ENCODE data around the gene GSE1. TPM values are rescaled to one million over a fixed set of nuclear protein-coding genes. Genes with fewer than 3 reads are reported as not detected.

Gene GSE1
- total RNA-seq, 1 experiment from 2014 or later = 90.2 TPM

- Histone ChIP-seq H3K9me3 (ENCODE audit: control insufficient read depth in 1 of 2, insufficient read depth in 1 of 2, low read depth in 1 of 2, low read length in 2 of 2) (peaks cover 6% of the 10 kb centered on the region in 2 experiments; a peak in 2 of 4 replicates), H3K27ac (ENCODE audit: low read depth, low read length) (no peak overlapping the region), H3K9me2 (ENCODE audit: insufficient read depth) (no peaks in the 10 kb centered on the region), H3K27me3 (ENCODE audit: insufficient read depth, low read length) (no peaks in the 10 kb centered on the region), H3K79me2 (ENCODE audit: insufficient read depth, low read length) (no peaks in the 10 kb centered on the region), H3K36me3 (ENCODE audit: control insufficient read depth in 1 of 2, insufficient read depth in 2 of 2, low read length in 2 of 2) (peaks cover 0 to 16% of the 10 kb centered on the region in 2 experiments; a peak in 1 of 4 replicates), H3K4me1 (ENCODE audit: control insufficient read depth in 1 of 2, insufficient read depth in 2 of 2, low read length in 2 of 2) (no peaks in the 10 kb centered on the region), H3K4me3 (replicated peaks in 1 of 2; ENCODE audit: low read depth in 1 of 2, low read length in 2 of 2) (no peak overlapping the region), H3K4me2 (ENCODE audit: low read length) (no peak overlapping the region), H2AFZ (ENCODE audit: low read depth, low read length, poor library complexity, severe bottlenecking) (no peak overlapping the region), H3K9ac (ENCODE audit: low read length) (no peak overlapping the region), H4K20me1 (ENCODE audit: insufficient read depth) (no peaks in the 10 kb centered on the region)
- RAD21 ChIA-PET (ENCODE audit: low non-redundant PET in 1 of 2, low total read pairs in 2 of 2, uncharacterized antibody in 2 of 2, unreplicated experiment in 2 of 2) = no interaction called here
- no peak for TF ChIP-seq TCF7L2 (IDR thresholded peaks at IDR 0.05; ENCODE audit: borderline replicate concordance, extremely low read depth, insufficient read depth, insufficient read length)
- TF ChIP-seq RAD21 (IDR thresholded peaks at IDR 0.05; ENCODE audit: low read depth) = no peak
- DNase-seq (ENCODE audit: low read depth, low spot score) (no peak), ATAC-seq (no peak)
- CTCF ChIA-PET = interaction anchor here (1.5 kb wide), 1 partner anchor 35 kb away, joined by 4 read pairs; no protein-coding TSS in a partner anchor
- POLR2A ChIA-PET = no interaction called here
- BruUV-seq (replicated peaks) = no TSS peak
- intact Hi-C loops (cut with micrococcal nuclease) = no loop called here
Observed at GRCh38 chr16:85710732-85711131, 97.6 kb downstream of the GSE1 start.

- ATAC-seq (no peak), DNase-seq (ENCODE audit: low read depth, low spot score) (no peak)
- TF ChIP-seq ELF1 (IDR thresholded peaks at IDR 0.05; ENCODE audit: borderline replicate concordance, low read depth) (no peak), CBX3 (IDR thresholded peaks at IDR 0.05; ENCODE audit: low read depth) (0 out of 2 replicates have a peak, but pooled peaks have one; percentile 33)
- Histone ChIP-seq H3K9me2 (ENCODE audit: insufficient read depth) (no peaks in the 10 kb centered on the region), H3K4me3 (replicated peaks in 1 of 2; ENCODE audit: low read depth in 1 of 2, low read length in 2 of 2) (no peak overlapping the region), H3K27ac (ENCODE audit: low read depth, low read length) (no peak overlapping the region), H3K9ac (ENCODE audit: low read length) (no peak overlapping the region), H3K4me1 (ENCODE audit: control insufficient read depth in 1 of 2, insufficient read depth in 2 of 2, low read length in 2 of 2) (no peaks in the 10 kb centered on the region; a peak in 1 of 4 replicates), H2AFZ (ENCODE audit: low read depth, low read length, poor library complexity, severe bottlenecking) (no peak overlapping the region), H3K9me3 (ENCODE audit: control insufficient read depth in 1 of 2, insufficient read depth in 1 of 2, low read depth in 1 of 2, low read length in 2 of 2) (peaks cover 6% of the 10 kb centered on the region in 2 experiments; a peak in 2 of 4 replicates), H3K36me3 (ENCODE audit: control insufficient read depth in 1 of 2, insufficient read depth in 2 of 2, low read length in 2 of 2) (peaks cover 0 to 16% of the 10 kb centered on the region in 2 experiments; a peak in 1 of 4 replicates), H3K4me2 (ENCODE audit: low read length) (no peak overlapping the region), H3K79me2 (ENCODE audit: insufficient read depth, low read length) (no peaks in the 10 kb centered on the region), H4K20me1 (ENCODE audit: insufficient read depth) (no peaks in the 10 kb centered on the region), H3K27me3 (ENCODE audit: insufficient read depth, low read length) (no peaks in the 10 kb centered on the region)
- CTCF ChIA-PET = interaction anchor here (0.8 to 1.5 kb wide), 2 partner anchors 37 to 410 kb away, joined by 4 read pairs; no protein-coding TSS in a partner anchor
- no TSS peak for BruUV-seq (replicated peaks)
- RAD21 ChIA-PET (ENCODE audit: low non-redundant PET in 1 of 2, low total read pairs in 2 of 2, uncharacterized antibody in 2 of 2, unreplicated experiment in 2 of 2) = no interaction called here
- POLR2A ChIA-PET = no interaction called here
- intact Hi-C loops (cut with micrococcal nuclease) = no loop called here
Observed at GRCh38 chr16:85711982-85712587, 99.0 kb downstream of the GSE1 start.
